H9 (cell line): ENCODE data around the gene RGS6. TPM values are rescaled to one million over a fixed set of nuclear protein-coding genes. Genes with fewer than 3 reads are reported as not detected.

ENCODE experiments used
- DNase-seq: peaks from one replicate; pipeline ENCODE4 v3.0.0-alpha.2; 2017
- H2AFZ ChIP-seq: one replicate; pipeline ENCODE4 v1.6.1; 2013; ENCODE audit warnings: mild to moderate bottlenecking, low read length, control low read depth, moderate library complexity
- H2AK5ac ChIP-seq: 2 replicates; pipeline ENCODE4 v1.6.1; 2013; ENCODE audit warnings: low read length, control low read depth, mixed read lengths; ENCODE audit not compliant: insufficient read length
- H2BK120ac ChIP-seq: one replicate; pipeline ENCODE4 v1.6.1; 2013; ENCODE audit warnings: low read depth, mild to moderate bottlenecking, low read length, control low read depth, inconsistent platforms; ENCODE audit not compliant: poor library complexity, severe bottlenecking
- H2BK12ac ChIP-seq: 2 replicates; pipeline ENCODE4 v1.6.1; 2013; ENCODE audit warnings: low read length, control low read depth, mixed read lengths, low read depth; ENCODE audit not compliant: insufficient read length
- H2BK15ac ChIP-seq: 2 replicates; pipeline ENCODE4 v1.6.1; 2013; ENCODE audit warnings: low read depth, low read length, control low read depth
- H2BK20ac ChIP-seq: one replicate; pipeline ENCODE4 v1.6.1; 2013; ENCODE audit warnings: low read depth, mild to moderate bottlenecking, low read length, control low read depth, inconsistent platforms; ENCODE audit not compliant: poor library complexity, severe bottlenecking
- H2BK5ac ChIP-seq: 2 replicates; pipeline ENCODE4 v1.6.1; 2013; ENCODE audit warnings: low read length, control low read depth, mixed read lengths; ENCODE audit not compliant: insufficient read length
- H3K14ac ChIP-seq: 2 replicates; pipeline ENCODE4 v1.6.1; 2013; ENCODE audit warnings: low read length, control low read depth; ENCODE audit not compliant: insufficient read depth
- H3K18ac ChIP-seq: 2 replicates; pipeline ENCODE4 v1.6.1; 2013; ENCODE audit warnings: low read depth, mild to moderate bottlenecking, mixed read lengths, low read length, control low read depth; ENCODE audit not compliant: insufficient read length
- H3K23ac ChIP-seq: 2 replicates; pipeline ENCODE4 v1.6.1; 2013; ENCODE audit warnings: low read length, control low read depth, mixed read lengths, low read depth; ENCODE audit not compliant: insufficient read length
- H3K23me2 ChIP-seq: 2 replicates; pipeline ENCODE4 v1.6.1; 2013; ENCODE audit warnings: low read depth, mild to moderate bottlenecking, mixed read lengths, low read length, control low read depth; ENCODE audit not compliant: insufficient read length, poor library complexity, severe bottlenecking
- H3K27ac ChIP-seq: 2 replicates; pipeline ENCODE4 v1.5.1; 2013; ENCODE audit warnings: low read length, control low read depth, mixed read lengths, low read depth; ENCODE audit not compliant: insufficient read length
- H3K27me3 ChIP-seq: 2 replicates; pipeline ENCODE4 v1.6.1; 2013; ENCODE audit warnings: low read length, control low read depth, inconsistent platforms; ENCODE audit not compliant: insufficient read depth
- H3K4ac ChIP-seq: 2 replicates; pipeline ENCODE4 v1.6.1; 2013; ENCODE audit warnings: low read depth, mild to moderate bottlenecking, control low read depth, inconsistent platforms, low read length, moderate library complexity
- H3K4me1 ChIP-seq: 2 replicates; pipeline ENCODE4 v1.6.1; 2013; ENCODE audit warnings: low read length, control low read depth, inconsistent platforms; ENCODE audit not compliant: insufficient read depth
- H3K4me2 ChIP-seq: 2 replicates; pipeline ENCODE4 v1.6.1; 2013; ENCODE audit warnings: low read length, control low read depth, mixed read lengths; ENCODE audit not compliant: insufficient read length, insufficient read depth
- H3K56ac ChIP-seq: 2 replicates; pipeline ENCODE4 v1.6.1; 2013; ENCODE audit warnings: low read depth, mild to moderate bottlenecking, mixed read lengths, low read length, control low read depth; ENCODE audit not compliant: insufficient read length
- H3K79me1 ChIP-seq: 2 replicates; pipeline ENCODE4 v1.6.1; 2013; ENCODE audit warnings: low read depth, mild to moderate bottlenecking, moderate library complexity, low read length, control low read depth, inconsistent platforms; ENCODE audit not compliant: insufficient read depth, poor library complexity, severe bottlenecking
- H3K79me2 ChIP-seq: 2 replicates; pipeline ENCODE4 v1.6.1; 2013; ENCODE audit warnings: low read length, control low read depth, inconsistent platforms; ENCODE audit not compliant: insufficient read depth
- H3K9ac ChIP-seq: 2 replicates; pipeline ENCODE4 v1.6.1; 2013; ENCODE audit warnings: low read length, control low read depth, mixed read lengths; ENCODE audit not compliant: insufficient read length; ENCODE audit errors: extremely low read depth
- H3K9me3 ChIP-seq: one replicate; pipeline ENCODE4 v1.6.1; 2013; ENCODE audit warnings: low read depth, low read length, inconsistent platforms; ENCODE audit not compliant: control insufficient read depth
- H3T11ph ChIP-seq: one replicate; pipeline ENCODE4 v1.6.1; 2013; ENCODE audit warnings: mild to moderate bottlenecking, low read length, control low read depth, inconsistent platforms
- H4K20me1 ChIP-seq: one replicate; pipeline ENCODE4 v1.6.1; 2013; ENCODE audit not compliant: control insufficient read depth, insufficient read length, insufficient read depth
- H4K5ac ChIP-seq: 2 replicates; pipeline ENCODE4 v1.6.1; 2013; ENCODE audit warnings: low read depth, mild to moderate bottlenecking, mixed read lengths, low read length, control low read depth; ENCODE audit not compliant: insufficient read length
- H4K8ac ChIP-seq: replicated peaks from 2 replicates; pipeline ENCODE4 v1.6.1; 2013; ENCODE audit warnings: low read length, control low read depth, mixed read lengths, low read depth; ENCODE audit not compliant: insufficient read length
- H4K91ac ChIP-seq: 2 replicates; pipeline ENCODE4 v1.6.1; 2013; ENCODE audit warnings: low read depth, mild to moderate bottlenecking, moderate library complexity, mixed read lengths, low read length, control low read depth; ENCODE audit not compliant: insufficient read length
- H3K27ac Mint-ChIP-seq, 3 experiments: 2 replicates in 2 of 3; 3 replicates in 1 of 3; pipeline ENCODE4 v1.8.0; 2020 to 2021; ENCODE audit warnings: mixed read lengths in 3 of 3, mild to moderate bottlenecking in 1 of 3, moderate library complexity in 1 of 3
- H3K27me3 Mint-ChIP-seq: 2 replicates; pipeline ENCODE4 v1.8.0; 2021; ENCODE audit warnings: low read depth, mild to moderate bottlenecking, moderate library complexity, mixed read lengths
- H3K36me3 Mint-ChIP-seq, 3 experiments: 2 replicates in 2 of 3; 3 replicates in 1 of 3; pipeline ENCODE4 v1.8.0; 2020 to 2021; ENCODE audit warnings: low read depth in 3 of 3, mixed read lengths in 3 of 3; ENCODE audit not compliant: insufficient read depth in 1 of 3
- H3K4me1 Mint-ChIP-seq, 2 experiments: 2 replicates each; pipeline ENCODE4 v1.8.0; 2020; ENCODE audit warnings: mixed read lengths in 2 of 2
- H3K4me3 Mint-ChIP-seq, 2 experiments: 2 replicates in 1 of 2; 3 replicates in 1 of 2; pipeline ENCODE4 v1.8.0; 2020 to 2021; ENCODE audit warnings: mild to moderate bottlenecking in 2 of 2, mixed read lengths in 2 of 2, moderate library complexity in 1 of 2
- H3K9me3 Mint-ChIP-seq, 2 experiments: 2 replicates in 1 of 2; 3 replicates in 1 of 2; pipeline ENCODE4 v1.8.0; 2020; ENCODE audit warnings: mild to moderate bottlenecking in 2 of 2, mixed read lengths in 2 of 2, moderate library complexity in 1 of 2
- CTCF ChIP-seq: fragments of 200-600 bp; sonication (generic); conservative IDR thresholded peaks from 3 replicates; pipeline ENCODE4 v1.8.0; 2021; ENCODE audit warnings: antibody characterized with exemption, mild to moderate bottlenecking
- WGBS: extraction: QIAGEN DNeasy Blood & Tissue Kit; methylation state at CpG from one replicate; pipeline ENCODE4 v1.1.7; 2013; ENCODE audit warnings: missing lambda C conversion rate, low lambda C conversion rate, mixed read lengths; ENCODE audit not compliant: insufficient read length; ENCODE audit errors: extremely low coverage; 5-methylcytosine and 5-hydroxymethylcytosine counted together
- total RNA-seq: library from RNA; stranded (reverse); gene quantifications from 2 replicates; pipeline ENCODE4 v1.2.1, GENCODE V29; 2021

Gene RGS6
- total RNA-seq, 1 experiment from 2014 or later: 3.0 TPM

- Histone ChIP-seq H3K14ac (no peak overlapping the region), H3T11ph (no peak overlapping the region), H3K4ac (no peak overlapping the region), H3K56ac (no peak overlapping the region), H2BK20ac (no peak overlapping the region), H4K8ac (no peak overlapping the region), H3K27ac (no peak overlapping the region), H2AK5ac (no peak overlapping the region), H4K91ac (no peak overlapping the region), H2BK5ac (no peak overlapping the region), H3K23me2 (no peaks in the 10 kb centered on the region), H2BK120ac (no peak overlapping the region), H2AFZ (no peak overlapping the region), H3K79me2 (no peaks in the 10 kb centered on the region), H4K5ac (no peak overlapping the region), H3K4me1 (no peaks in the 10 kb centered on the region), H2BK15ac (no peak overlapping the region), H3K4me2 (no peak overlapping the region), H3K79me1 (no peaks in the 10 kb centered on the region), H3K18ac (no peak overlapping the region), H2BK12ac (no peak overlapping the region), H3K27me3 (no peaks in the 10 kb centered on the region), H3K9ac (no peak overlapping the region), H3K9me3 (no peaks in the 10 kb centered on the region), H3K23ac (no peak overlapping the region), H4K20me1 (no peaks in the 10 kb centered on the region)
- Mint-ChIP-seq H3K9me3 (peaks cover 10 to 17% of the 10 kb centered on the region in 2 experiments; a peak in 4 of 5 replicates), H3K27ac (no peak overlapping the region), H3K4me3 (no peak overlapping the region), H3K4me1 (peaks cover 4 to 8% of the 10 kb centered on the region in 2 experiments), H3K36me3 (peaks cover 0 to 8% (median 0%) of the 10 kb centered on the region in 3 experiments; a peak in 1 of 7 replicates), H3K27me3 (peaks cover 15% of the 10 kb centered on the region)
- TF ChIP-seq CTCF: no peak
- no CpG with 5 or more reads among the region's 2 CpGs for WGBS
- DNase-seq: no peak
Observed at GRCh38 chr14:72528863-72529175, 596.6 kb downstream of the RGS6 start.
